OCI-LY1 (cell line): ENCODE data around the gene PPP1R1A.

Experiments used
- H2AFZ ChIP-seq: fragments of 200-600 bp; sonication (generic), shearing (Covaris generic); 2 replicates; pipeline ENCODE4 v1.6.0; 2014; ENCODE audit warnings: antibody characterized with exemption, mild to moderate bottlenecking, low read length
- H3F3A ChIP-seq: fragments of 200-600 bp; sonication (generic), shearing (Covaris generic); 2 replicates; pipeline ENCODE4 v1.6.0; 2014; ENCODE audit warnings: mild to moderate bottlenecking, antibody characterized with exemption, low read length, moderate library complexity; ENCODE audit not compliant: insufficient read depth
- H3K27ac ChIP-seq: fragments of 200-600 bp; sonication (generic); 2 replicates; pipeline ENCODE4 v1.5.1; 2014; ENCODE audit warnings: low read length, mixed run types, mild to moderate bottlenecking, low read depth; ENCODE audit not compliant: poor library complexity, severe bottlenecking
- H3K27me3 ChIP-seq: fragments of 200-600 bp; sonication (generic); 2 replicates; pipeline ENCODE4 v1.6.0; 2014; ENCODE audit warnings: antibody characterized with exemption, mild to moderate bottlenecking, low read length, moderate library complexity; ENCODE audit not compliant: insufficient read depth
- H3K36me3 ChIP-seq: fragments of 200-600 bp; sonication (generic); 2 replicates; pipeline ENCODE4 v1.6.1; 2014; ENCODE audit warnings: mild to moderate bottlenecking, antibody characterized with exemption, low read length, moderate library complexity, mixed read lengths; ENCODE audit not compliant: insufficient read depth
- H3K4me1 ChIP-seq: fragments of 200-600 bp; sonication (generic); 2 replicates; pipeline ENCODE4 v1.5.1; 2014; ENCODE audit warnings: mild to moderate bottlenecking, low read length, moderate library complexity; ENCODE audit not compliant: insufficient read depth, severe bottlenecking
- H3K4me2 ChIP-seq: fragments of 200-600 bp; sonication (generic), shearing (Covaris generic); 2 replicates; pipeline ENCODE4 v1.6.1; 2014; ENCODE audit warnings: low read length
- H3K4me3 ChIP-seq: fragments of 200-600 bp; sonication (generic); 2 replicates; pipeline ENCODE4 v1.5.1; 2014; ENCODE audit warnings: low read length, low read depth, mild to moderate bottlenecking, mixed read lengths; ENCODE audit not compliant: poor library complexity, severe bottlenecking
- H3K79me2 ChIP-seq: fragments of 200-600 bp; shearing (Covaris generic); 2 replicates; pipeline ENCODE4 v1.6.1; 2016; ENCODE audit warnings: mixed run types, low read length, mixed read lengths; ENCODE audit not compliant: insufficient read depth
- H3K9ac ChIP-seq: fragments of 200-600 bp; sonication (generic), shearing (Covaris generic); 2 replicates; pipeline ENCODE4 v1.6.1; 2014; ENCODE audit warnings: mild to moderate bottlenecking, low read length, mixed read lengths
- H3K9me2 ChIP-seq: fragments of 200-600 bp; sonication (generic), shearing (Covaris generic); 2 replicates; pipeline ENCODE4 v1.6.1; 2014; ENCODE audit warnings: low read depth, mild to moderate bottlenecking, low read length, mixed read lengths
- H3K9me3 ChIP-seq: fragments of 200-600 bp; shearing (Covaris generic); 2 replicates; pipeline ENCODE4 v1.6.1; 2014; ENCODE audit warnings: low read length, mixed read lengths
- H4K20me1 ChIP-seq: fragments of 200-600 bp; sonication (generic), shearing (Covaris generic); 2 replicates; pipeline ENCODE4 v1.6.0; 2016; ENCODE audit warnings: mild to moderate bottlenecking, low read length; ENCODE audit not compliant: insufficient read depth
- EZH2 ChIP-seq: fragments of 200-600 bp; sonication (generic), shearing (Covaris generic); IDR thresholded peaks from 2 replicates; pipeline ENCODE4 v1.8.0; 2017; ENCODE audit warnings: borderline replicate concordance, mixed run types, mild to moderate bottlenecking, antibody characterized with exemption, low read length, moderate library complexity, mixed read lengths
- TF ChIP-seq, protein P1 (sequence below): fragments of 200-600 bp; sonication (generic), shearing (Covaris generic); IDR thresholded peaks from 2 replicates; pipeline ENCODE4 v1.5.1; 2017; ENCODE audit warnings: mild to moderate bottlenecking, antibody characterized with exemption, low read length, moderate library complexity, mixed read lengths

PPP1R1A gene

GRCh38 chr12:54588890-54589267 is 420 bp upstream of the PPP1R1A start:
- Histone ChIP-seq H3K36me3 (no peaks in the 10 kb centered on the region), H3K4me1 (no peaks in the 10 kb centered on the region), H3K79me2 (no peaks in the 10 kb centered on the region), H3K4me3 (no peak overlapping the region), H3K9ac (no peak overlapping the region), H2AFZ (no peak overlapping the region), H3K4me2 (no peak overlapping the region), H3K27ac (no peak overlapping the region), H3K27me3 (peaks cover 10% of the 10 kb centered on the region; the same call in 1 of the 2 replicates), H3K9me2 (no peaks in the 10 kb centered on the region), H3F3A (no peaks in the 10 kb centered on the region), H3K9me3 (no peaks in the 10 kb centered on the region), H4K20me1 (no peaks in the 10 kb centered on the region)
- TF ChIP-seq, protein P1, sequence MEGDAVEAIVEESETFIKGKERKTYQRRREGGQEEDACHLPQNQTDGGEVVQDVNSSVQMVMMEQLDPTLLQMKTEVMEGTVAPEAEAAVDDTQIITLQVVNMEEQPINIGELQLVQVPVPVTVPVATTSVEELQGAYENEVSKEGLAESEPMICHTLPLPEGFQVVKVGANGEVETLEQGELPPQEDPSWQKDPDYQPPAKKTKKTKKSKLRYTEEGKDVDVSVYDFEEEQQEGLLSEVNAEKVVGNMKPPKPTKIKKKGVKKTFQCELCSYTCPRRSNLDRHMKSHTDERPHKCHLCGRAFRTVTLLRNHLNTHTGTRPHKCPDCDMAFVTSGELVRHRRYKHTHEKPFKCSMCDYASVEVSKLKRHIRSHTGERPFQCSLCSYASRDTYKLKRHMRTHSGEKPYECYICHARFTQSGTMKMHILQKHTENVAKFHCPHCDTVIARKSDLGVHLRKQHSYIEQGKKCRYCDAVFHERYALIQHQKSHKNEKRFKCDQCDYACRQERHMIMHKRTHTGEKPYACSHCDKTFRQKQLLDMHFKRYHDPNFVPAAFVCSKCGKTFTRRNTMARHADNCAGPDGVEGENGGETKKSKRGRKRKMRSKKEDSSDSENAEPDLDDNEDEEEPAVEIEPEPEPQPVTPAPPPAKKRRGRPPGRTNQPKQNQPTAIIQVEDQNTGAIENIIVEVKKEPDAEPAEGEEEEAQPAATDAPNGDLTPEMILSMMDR, result no peak
- no peak for TF ChIP-seq EZH2

- no peak overlapping the region for H3K4me3 ChIP-seq
- no peaks in the 10 kb centered on the region for H3K9me2 ChIP-seq
- no peaks in the 10 kb centered on the region for H4K20me1 ChIP-seq
- no peak overlapping the region for H3K27ac ChIP-seq
- H3K36me3 ChIP-seq, result no peaks in the 10 kb centered on the region
- no peak overlapping the region for H3K4me2 ChIP-seq
- H3K79me2 ChIP-seq, result no peaks in the 10 kb centered on the region
- H2AFZ ChIP-seq, result no peak overlapping the region
- H3K9me3 ChIP-seq, result no peaks in the 10 kb centered on the region
- peaks cover 10% of the 10 kb centered on the region; the same call in 1 of the 2 replicates for H3K27me3 ChIP-seq
- TF ChIP-seq EZH2, result no peak
- TF ChIP-seq, protein P1, result no peak
- no peaks in the 10 kb centered on the region for H3K4me1 ChIP-seq
- H3F3A ChIP-seq, result no peaks in the 10 kb centered on the region
- no peak overlapping the region for H3K9ac ChIP-seq
These were observed 1.1 kb downstream of the PPP1R1A start for GRCh38 chr12:54587315-54587873.

- Histone ChIP-seq H3K4me2 (no peak overlapping the region), H3K9me3 (no peaks in the 10 kb centered on the region), H3K4me3 (no peak overlapping the region), H3K9me2 (no peaks in the 10 kb centered on the region), H3K27ac (no peak overlapping the region), H2AFZ (no peak overlapping the region), H4K20me1 (no peaks in the 10 kb centered on the region), H3K36me3 (no peaks in the 10 kb centered on the region), H3K27me3 (peaks cover 10% of the 10 kb centered on the region; the same call in 1 of the 2 replicates), H3F3A (no peaks in the 10 kb centered on the region), H3K79me2 (no peaks in the 10 kb centered on the region), H3K9ac (no peak overlapping the region), H3K4me1 (no peaks in the 10 kb centered on the region)
- TF ChIP-seq, protein P1, result no peak
- TF ChIP-seq EZH2, result no peak
These were observed 1.8 kb downstream of the PPP1R1A start for GRCh38 chr12:54586620-54587019.
